CD4-positive, alpha-beta T cell treated with Interleukin-4 for 4 hours (primary cell): ENCODE data around the gene RAB27A.
"Not testable (repeated sequence)": the region's sequence is repeated elsewhere in the genome, so short reads cannot be mapped to it uniquely, and the experiment has no call there.

Experiments used
- DNase-seq: peaks from one replicate; pipeline ENCODE4 v3.0.0-alpha.2; 2020

The RAB27A gene

DNA sequence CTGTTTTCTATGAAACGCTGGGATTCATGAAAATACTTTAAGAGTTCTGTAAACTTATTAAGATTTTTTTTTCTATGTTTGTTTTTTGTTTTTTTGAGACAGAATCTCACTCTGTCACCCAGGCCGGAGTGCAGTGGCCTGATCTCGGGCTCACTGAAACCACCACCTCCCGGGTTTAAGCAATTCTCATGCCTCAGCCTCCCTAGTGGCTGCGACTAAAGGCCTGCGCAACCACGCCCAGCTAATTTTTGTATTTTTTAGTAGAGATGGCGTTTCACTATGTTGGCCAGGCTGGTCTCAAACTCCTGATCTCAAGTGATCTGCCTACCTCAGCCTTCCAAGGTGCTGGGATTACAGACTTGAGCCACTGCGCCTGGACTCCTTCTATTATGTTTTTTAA is 39.7 kb downstream of the RAB27A start:
- not testable (repeated sequence) for DNase-seq

DNA sequence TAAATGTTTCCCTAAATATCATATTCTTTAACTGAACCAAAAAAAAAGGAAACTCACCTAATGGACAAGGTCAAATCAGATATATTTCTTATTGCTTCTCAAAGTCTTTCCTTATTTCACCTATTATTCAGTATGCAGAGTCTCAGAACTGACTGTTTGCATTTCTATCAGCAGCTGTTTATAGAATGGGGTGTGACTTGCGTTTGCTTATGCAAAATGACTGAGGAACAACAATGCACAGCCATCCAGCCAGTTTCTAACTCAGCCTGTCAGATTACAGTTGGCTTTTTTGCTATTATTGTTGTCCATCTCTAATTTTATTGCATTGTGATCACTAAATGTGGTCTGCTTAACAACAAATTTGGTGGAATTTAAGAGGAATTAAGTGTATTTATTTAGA is 40.7 kb downstream of the RAB27A start:
- DNase-seq: no peak

DNA sequence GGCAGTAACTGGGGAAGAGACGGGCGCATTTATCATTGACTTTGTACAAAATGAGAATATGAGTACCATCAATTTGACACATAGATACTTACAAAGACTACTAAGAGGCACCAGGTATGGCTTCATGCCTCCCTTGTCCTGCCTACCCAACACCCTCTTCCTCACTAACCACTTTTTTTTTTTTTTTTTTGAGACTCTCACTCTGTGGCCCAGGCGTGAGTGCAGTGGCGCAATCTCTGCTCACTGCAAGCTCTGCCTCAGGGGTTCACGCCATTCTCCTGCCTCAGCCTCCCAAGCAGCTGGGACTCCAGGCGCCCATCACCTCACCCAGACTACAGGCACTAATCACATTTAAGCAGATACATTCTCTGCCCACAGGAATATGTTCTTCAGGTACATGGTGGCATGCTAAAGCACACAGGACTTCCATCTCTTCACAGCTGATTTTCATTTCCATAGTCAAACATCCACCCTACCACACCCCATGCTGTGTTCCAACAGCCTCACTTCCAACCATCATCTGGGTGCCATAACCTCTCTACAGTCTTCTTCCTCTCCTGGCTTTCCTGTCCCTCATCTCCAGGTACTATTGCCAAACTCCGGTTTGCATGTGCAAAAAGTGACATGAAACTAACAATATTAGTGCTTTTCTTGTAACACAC is 41.7 kb downstream of the RAB27A start:
- no peak for DNase-seq

DNA sequence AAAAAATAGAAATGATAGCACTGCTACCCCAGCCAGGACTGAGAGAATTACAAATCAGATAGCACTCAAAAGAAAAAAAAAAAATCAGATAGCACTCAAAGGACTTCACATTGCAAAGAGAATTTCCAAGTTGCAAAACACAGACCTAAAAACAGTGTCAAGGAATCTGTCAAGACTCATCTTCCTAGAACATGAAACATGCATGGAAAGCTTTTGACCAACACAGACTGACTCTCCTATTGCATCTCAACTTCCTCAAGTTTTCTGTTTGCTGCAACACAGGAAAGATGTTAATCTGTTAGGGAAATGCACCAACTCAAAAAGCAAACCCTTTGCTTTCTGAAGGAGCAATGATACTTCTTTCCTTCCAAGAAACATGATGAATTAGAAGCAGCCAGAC is 42.3 kb downstream of the RAB27A start:
- no peak for DNase-seq

DNA sequence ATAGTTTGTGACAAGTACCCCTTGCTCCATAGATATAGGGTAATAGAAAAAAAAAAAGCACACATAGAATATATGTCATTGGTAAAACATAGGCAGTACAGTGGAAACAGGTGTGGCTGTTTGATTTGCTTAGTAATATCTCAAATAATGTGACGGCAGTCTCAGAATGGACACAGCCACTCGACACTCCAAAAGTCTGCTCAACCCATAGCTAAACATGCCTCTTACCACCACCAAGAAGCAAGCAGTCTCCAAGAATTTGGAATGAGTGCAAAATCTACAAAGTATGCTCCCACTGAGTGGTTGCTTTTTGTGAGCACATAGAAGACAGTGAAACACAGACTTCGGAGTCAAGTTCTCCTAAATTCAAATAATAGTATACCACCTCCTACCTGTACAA is 43.0 kb downstream of the RAB27A start:
- DNase-seq: no peak

DNA sequence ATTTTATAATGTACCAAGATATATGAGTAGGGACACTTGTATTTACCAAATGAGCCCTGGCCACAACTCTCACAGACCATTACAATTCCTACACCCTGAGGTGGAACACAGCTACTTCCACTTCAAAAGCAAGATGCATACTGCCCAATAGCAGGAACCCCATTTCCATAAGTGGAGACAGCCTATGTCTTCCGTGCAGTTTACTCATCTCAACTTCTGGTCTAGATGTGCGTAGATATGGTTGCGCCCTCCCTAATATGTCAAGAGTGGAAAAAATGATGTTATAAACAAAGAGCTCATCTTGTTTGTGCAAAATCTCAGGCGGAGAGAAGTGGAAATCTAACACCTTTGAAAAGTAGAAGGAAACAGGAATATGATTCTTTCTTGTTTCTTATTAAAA is 44.6 kb downstream of the RAB27A start:
- DNase-seq: no peak

DNA sequence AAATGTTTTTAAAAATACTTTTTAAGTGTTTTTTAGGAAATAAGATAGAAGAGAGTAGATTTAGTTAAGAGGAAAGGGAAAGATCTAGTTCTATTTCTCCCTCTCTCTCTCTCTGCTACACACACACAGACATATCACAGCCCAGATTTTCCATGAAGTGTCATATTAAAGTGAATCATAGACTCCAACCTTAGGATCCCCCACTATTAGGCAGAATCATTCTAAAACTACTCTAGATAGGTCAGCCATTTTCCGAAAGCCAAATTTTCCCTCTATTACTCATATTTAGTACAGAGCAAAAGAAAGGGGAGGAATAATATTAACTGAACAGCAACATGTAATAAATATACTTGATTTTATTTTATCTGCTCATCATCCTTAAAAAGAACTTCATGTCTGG is 47.7 kb downstream of the RAB27A start:
- no peak for DNase-seq

DNA sequence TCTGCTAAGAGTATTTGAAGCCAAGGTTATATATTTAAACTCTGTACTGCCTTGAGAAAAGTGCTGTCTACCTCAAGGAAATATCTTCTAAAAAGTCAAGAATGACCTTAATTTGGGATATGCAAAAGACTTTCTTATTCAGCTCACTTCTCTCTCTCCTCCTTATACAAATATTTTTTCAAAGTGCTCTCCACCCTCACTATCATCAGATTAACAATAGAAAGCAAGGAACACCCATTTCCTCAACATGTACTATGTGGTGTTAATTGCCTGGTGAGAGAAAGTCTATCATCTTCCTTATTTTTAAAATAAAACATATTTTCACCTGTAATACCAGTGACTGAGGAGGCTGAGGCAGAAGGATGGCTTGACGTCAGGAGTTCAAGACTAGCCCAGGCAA is 48.4 kb downstream of the RAB27A start:
- DNase-seq: no peak

DNA sequence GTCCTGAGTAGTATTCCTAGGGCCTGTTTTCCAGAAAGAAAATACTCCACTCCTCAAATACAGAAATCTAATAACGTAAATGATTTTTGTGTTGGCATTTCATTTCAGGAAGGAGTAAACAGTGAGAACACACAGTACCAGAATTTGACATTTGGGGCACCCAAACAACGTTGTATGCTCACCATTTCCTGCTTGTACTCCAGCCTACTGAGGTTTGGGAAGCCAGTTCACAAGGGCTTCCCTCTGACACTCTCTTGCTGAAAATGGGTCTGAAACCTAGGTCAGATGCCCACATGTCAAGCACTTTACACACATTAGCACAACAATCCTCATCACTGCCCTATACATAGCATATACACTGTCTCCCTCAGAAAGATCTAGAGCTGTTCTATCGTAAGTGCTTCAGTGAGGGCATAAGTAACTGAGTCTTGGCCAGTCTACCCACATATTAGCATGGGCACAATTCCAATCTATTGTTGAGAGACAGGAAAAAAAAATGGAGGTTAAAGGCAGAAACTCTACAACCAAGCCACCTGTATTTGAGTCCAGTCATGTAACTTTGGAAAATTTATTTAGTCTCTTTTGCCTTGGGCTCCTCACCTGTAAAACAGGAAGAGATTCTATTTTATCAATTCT is 49.4 kb downstream of the RAB27A start:
- DNase-seq: peak; percentile 34

DNA sequence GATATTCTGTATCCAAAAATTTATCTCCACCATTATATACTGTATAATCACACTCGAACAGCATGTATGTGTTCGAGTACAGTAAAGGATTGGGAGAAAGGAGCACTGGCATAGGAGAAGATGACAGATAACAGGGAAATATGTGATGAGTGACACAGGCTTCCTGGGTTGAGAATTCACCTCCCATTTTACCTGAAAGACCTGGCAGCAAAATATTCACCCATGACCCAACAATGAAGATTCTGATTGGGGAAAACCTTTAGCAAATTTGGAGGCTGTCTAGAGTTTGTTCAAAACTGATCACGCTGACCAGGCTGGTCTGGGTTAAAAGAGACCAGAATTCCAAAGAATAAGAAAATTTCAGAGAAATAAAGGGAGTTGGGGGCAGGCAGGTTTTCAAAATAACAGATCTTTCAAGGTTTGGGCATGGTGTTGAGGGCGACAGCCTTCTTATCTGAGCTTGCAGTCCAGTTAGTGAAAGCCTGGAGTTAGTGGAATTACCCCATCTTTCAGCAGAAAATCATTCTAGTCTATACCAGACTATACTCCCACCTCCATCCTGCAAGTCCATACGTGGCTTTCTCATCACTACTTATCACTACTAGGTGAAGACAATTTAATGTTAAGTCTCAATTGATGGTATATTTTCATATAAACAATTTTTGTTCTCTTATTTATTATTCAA is 50.0 kb downstream of the RAB27A start:
- DNase-seq: no peak

DNA sequence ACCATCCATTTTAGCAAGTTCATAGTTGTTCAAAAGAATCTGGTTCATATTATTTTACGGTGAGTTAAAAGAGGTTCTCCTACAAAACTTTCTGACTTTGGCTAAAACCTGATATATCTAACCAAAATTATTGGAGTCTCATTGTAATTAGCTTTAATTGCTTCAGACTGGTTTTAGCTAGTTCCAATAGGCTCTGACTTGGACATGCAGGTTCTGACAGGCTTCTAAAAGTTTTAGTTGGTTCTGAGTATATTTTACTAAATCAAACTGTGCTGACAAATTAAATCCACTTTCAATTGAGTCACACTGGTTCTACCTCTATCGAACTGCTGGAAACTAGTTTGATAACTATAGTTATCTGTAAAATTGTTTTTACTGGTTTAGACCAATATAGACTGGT is 50.7 kb downstream of the RAB27A start:
- no peak for DNase-seq

DNA sequence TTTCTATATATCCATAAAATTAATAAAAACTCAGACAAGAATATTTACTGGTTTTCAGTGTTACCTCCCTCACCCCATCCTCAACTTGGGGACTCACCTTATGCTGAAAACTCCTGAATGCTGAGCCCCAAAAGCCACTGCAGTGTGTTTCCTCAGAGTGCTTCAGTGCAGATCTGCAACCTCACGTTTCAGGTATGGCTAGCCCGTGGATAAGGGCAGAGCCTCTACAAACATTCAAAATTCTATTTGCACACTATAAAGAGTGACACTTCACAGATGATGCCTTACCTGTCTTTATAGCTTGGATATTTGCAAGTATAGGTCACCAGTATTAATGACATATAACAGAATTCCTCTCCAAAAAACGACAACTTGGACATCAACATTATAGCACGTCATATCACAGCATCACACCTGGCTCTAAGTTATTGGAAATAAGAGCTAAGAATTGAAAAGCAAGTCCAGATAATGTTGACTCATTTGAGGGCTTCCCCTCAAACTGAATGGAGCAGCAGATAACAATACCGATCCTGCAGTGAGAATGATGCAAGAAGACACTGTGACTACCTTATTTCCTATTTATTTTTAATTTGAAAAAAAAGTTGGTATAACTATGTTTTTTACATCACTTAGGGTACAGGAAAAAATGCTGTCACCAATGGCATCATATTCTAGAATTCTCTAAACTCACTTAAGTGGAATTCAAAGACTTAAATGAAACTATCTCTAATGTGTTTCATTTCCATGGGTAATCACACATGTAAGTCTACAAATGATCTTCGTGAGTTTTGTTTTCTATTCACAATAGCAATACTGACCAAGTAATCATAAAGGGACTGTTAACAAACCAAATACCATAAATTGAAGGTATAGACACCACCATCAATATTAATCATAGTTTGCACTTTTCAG is 52.1 kb downstream of the RAB27A start:
- no peak for DNase-seq

DNA sequence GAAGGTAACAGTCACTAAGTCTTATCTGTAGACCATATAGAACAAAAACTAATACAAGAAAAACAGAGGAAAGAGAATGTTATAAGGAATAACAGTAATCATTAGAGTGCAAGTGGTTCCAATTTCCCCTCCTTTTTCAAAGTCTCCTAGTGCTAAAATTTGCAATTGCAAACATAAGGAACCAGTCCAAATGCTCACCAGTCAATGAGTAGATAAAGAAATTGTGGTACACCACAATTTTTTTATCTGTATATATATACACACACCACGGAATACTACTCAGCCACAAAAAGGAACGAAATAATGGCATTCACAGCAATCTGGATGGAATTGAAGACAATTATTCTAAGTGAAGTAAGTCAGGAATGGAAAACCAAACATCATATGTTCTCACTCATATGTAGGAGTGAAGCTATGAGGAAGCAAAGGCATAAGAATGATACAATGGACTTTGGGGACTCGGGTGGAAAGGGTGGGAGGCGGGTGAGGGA is 54.0 kb downstream of the RAB27A start:
- DNase-seq: no peak

DNA sequence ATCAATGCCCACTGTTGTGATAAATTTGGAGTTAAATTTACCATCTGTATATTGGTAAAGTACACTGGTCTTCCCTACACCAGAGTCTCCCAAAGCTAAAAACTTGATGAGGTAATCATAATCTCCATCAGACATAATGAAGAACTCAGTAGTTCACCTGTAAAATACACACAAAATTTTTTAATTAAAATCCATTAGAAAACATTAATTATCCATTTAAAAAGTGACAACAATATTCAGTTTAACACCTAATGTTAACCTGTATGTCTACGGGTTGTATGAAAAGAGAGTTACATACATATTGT is 54.9 kb downstream of the RAB27A start:
- DNase-seq: no peak

DNA sequence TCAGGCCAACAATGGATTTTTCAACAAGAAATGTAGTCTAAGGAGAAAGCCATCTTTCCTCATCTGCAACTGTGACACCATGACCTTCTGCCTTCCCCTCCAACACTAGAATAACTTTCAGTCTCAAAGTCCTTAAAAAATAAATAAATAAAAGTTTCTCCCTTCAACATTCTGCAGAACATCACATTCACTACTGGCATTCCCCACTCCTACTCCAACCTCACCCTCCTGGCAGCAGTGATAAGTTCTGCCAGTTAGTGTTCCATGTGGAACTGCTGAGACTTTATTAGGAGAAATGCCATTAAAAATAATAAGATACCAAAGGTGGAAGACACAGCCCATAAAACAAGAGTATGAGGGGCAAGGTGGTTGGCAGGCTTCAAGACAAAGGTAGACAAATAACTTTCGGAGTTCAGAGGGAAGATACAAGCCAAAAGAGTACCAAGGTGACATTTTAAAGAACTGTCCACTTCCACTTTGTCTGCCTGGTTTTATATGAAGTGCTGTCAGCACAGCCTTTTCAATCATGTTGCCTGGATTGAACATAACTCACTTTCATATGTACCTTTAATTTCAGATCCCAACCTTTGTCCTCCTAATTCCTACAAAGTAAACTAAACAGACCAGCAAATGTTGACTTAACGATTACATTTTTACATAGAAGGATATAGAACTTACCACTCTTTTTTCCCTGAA is 55.4 kb downstream of the RAB27A start:
- DNase-seq: no peak

DNA sequence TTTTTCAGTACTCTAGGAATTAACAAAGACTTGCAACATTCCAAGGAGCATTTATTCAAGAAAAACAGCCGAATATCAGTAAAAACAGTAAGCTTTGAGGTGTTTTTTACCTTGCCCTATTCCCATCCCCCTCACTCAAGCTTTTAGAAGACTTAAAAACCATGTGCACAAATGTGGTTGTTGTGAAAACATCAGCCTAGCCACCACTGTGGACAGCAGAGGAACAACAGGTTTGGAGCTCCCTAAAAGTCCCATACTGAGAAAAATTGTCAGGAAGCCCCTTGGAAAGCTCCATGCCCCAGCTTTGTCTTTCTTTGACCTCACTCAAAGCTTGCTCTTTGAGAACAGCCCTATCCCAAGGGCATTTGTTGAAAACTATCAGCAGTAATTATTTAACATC is 58.2 kb downstream of the RAB27A start:
- DNase-seq: no peak

DNA sequence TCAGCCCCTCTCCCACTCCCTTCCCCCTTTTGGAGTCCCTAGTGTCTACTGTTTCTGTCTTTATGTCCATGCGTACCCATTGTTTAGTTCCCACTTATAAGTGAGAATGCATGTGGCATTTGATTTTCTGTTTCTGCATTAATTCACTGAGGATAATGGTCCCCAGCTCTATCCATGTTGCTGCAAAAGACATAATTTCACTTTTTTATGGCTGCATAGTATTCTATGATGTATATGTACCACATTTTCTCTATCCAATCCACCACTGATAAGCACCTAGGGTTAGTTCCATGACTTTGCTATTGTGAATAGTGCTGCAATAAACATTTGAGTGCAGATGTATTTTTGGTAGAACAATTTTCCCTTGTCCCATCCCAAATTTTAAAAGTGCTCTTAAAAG is 58.7 kb downstream of the RAB27A start:
- DNase-seq: no peak

DNA sequence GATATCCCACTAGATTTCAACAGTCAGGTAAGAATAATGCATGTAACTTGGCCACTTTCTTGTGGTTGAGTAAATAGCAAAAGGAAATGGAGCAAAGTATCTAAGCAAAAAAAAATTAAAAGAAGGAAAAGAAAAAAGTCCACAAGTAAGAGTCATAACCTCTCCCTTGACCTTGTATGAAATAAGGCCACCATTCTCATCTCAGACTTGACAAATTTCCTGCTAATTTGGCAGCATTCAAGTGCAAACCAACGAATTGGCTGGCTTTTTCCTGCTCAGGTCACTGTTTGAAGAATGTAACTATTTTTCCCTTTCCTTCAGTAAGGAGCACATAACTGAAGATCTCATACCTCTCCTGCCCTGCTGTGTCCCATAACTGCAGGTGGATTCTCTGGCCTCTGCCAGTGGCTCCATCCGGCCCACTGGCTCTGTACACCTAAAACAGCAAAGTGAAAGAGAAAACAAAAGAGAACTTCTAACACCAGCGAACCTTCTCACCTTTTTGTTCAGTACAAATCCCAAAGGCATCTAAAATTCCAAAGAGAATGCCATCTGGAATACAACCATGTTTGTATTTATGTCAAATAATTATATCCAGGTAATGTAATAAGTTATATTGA is 59.5 kb downstream of the RAB27A start:
- no peak for DNase-seq

DNA sequence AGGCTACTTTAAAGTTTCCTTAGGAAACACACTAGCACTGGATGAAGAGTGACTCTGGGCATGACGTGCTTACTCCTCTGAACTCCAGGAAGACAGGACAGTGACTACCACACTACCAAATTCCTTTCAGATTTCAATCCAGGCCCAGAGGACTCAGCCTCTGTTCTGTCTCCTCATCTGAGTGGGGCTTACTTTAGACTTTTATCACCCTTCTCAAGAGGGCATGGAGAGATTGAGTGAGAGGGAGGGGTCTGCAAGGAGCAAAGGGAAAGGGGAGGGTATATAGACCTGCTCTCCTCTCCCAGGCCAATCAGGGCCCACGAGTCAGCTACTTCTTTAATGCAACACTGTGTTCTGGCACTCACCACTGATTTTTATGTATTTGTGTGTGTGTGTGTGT is 63.5 kb downstream of the RAB27A start:
- no peak for DNase-seq

DNA sequence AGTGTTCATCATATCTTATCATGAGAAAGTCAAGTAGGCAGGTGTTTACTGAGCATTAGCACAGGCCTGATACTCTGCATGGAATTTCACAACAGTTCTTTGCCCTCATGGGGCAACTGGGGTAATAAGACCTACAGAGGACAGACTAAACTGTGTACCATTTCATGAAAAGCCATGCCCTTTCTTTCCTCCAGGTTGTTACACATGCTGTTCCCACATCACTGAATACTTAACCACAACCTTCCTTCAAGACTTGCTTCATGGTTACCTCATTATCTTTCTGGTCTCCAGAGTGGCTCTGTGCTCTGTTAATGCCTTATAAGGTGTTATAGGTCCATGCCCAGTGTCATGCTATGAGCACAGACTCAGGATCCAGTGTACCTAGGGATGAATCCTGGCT is 64.7 kb downstream of the RAB27A start:
- DNase-seq: peak; percentile 47

DNA sequence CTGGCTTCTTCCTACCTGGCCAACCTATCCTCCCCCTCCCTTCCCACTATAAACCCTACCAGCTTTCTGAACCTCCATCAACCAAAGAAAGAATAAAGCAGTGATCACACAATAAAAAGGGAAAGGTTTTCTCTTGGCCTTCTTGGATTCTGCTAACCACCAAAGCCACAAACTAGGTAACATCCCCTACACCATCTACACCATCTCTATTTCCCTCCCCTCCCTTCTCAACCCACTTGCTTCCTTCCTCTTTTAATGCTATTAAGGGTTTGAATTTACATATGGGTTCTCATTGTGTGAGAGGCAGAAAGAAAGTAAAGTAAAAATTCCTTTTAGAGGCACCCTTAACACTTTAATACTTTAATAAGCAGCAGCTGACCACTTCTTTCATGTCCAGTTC is 67.0 kb downstream of the RAB27A start:
- peak; percentile 35 for DNase-seq
